Neural progenitor cell (in vitro differentiated cells): ENCODE data around the gene LGALS3. TPM values are rescaled to one million over a fixed set of nuclear protein-coding genes. Genes with fewer than 3 reads are reported as not detected.

Experiments used
- DNase-seq: peaks from one replicate; pipeline ENCODE4 v3.0.0-alpha.2; 2016; ENCODE audit warnings: low spot score
- H2AFZ ChIP-seq: fragments of 200-600 bp; sonication (generic); replicated peaks from 2 replicates; pipeline ENCODE4 v1.6.1; 2016; ENCODE audit warnings: antibody characterized with exemption
- H3F3A ChIP-seq: fragments of 200-600 bp; sonication (generic); 2 replicates; pipeline ENCODE4 v1.6.1; 2016; ENCODE audit warnings: antibody characterized with exemption, low read depth
- H3K27ac ChIP-seq: fragments of 200-600 bp; sonication (generic); 2 replicates; pipeline ENCODE4 v1.5.1; 2016; ENCODE audit warnings: mild to moderate bottlenecking
- H3K27me3 ChIP-seq: fragments of 200-600 bp; sonication (generic); 2 replicates; pipeline ENCODE4 v1.6.1; 2016; ENCODE audit warnings: mild to moderate bottlenecking, moderate library complexity
- H3K36me3 ChIP-seq: fragments of 200-600 bp; sonication (generic); 2 replicates; pipeline ENCODE4 v1.5.1; 2016
- H3K4me1 ChIP-seq: fragments of 200-600 bp; sonication (generic); 2 replicates; pipeline ENCODE4 v1.6.1; 2016; ENCODE audit warnings: mixed run types
- H3K4me2 ChIP-seq: fragments of 200-600 bp; sonication (generic); 2 replicates; pipeline ENCODE4 v1.6.1; 2016
- H3K4me3 ChIP-seq: fragments of 200-600 bp; sonication (generic); 2 replicates; pipeline ENCODE4 v1.5.1; 2016
- H3K79me2 ChIP-seq: fragments of 200-600 bp; sonication (generic); 2 replicates; pipeline ENCODE4 v1.6.1; 2016; ENCODE audit warnings: low read depth
- H3K9ac ChIP-seq: fragments of 200-600 bp; sonication (generic); 2 replicates; pipeline ENCODE4 v1.6.1; 2016
- H3K9me3 ChIP-seq: fragments of 200-600 bp; sonication (generic); 2 replicates; pipeline ENCODE4 v1.5.1; 2016; ENCODE audit warnings: low read depth
- H4K20me1 ChIP-seq: fragments of 200-600 bp; sonication (generic); 2 replicates; pipeline ENCODE4 v1.6.1; 2016; ENCODE audit warnings: low read depth
- H3K27ac Mint-ChIP-seq: 3 replicates; pipeline ENCODE4 v1.8.0; 2021; ENCODE audit warnings: mixed read lengths
- H3K27me3 Mint-ChIP-seq: 2 replicates; pipeline ENCODE4 v1.8.0; 2022; ENCODE audit warnings: low read depth, mild to moderate bottlenecking, inconsistent platforms, moderate library complexity, mixed read lengths; ENCODE audit not compliant: insufficient read depth
- H3K36me3 Mint-ChIP-seq: 3 replicates; pipeline ENCODE4 v1.8.0; 2021; ENCODE audit warnings: mixed read lengths
- H3K4me1 Mint-ChIP-seq: 3 replicates; pipeline ENCODE4 v1.8.0; 2021; ENCODE audit warnings: mixed read lengths
- H3K4me3 Mint-ChIP-seq: 3 replicates; pipeline ENCODE4 v1.8.0; 2021; ENCODE audit warnings: mild to moderate bottlenecking, moderate library complexity, mixed read lengths
- H3K9me3 Mint-ChIP-seq: 3 replicates; pipeline ENCODE4 v1.8.0; 2020; ENCODE audit warnings: mixed read lengths
- CTCF ChIP-seq: fragments of 200-600 bp; sonication (generic); IDR thresholded peaks from 2 replicates; pipeline ENCODE4 v1.5.1; 2017; ENCODE audit warnings: antibody characterized with exemption, mild to moderate bottlenecking
- EZH2 ChIP-seq: fragments of 200-600 bp; sonication (generic); IDR thresholded peaks from 2 replicates; pipeline ENCODE4 v1.6.1; 2017; ENCODE audit warnings: antibody characterized with exemption, mild to moderate bottlenecking, moderate library complexity
- EZH2phosphoT487 ChIP-seq: fragments of 200-600 bp; sonication (generic); IDR thresholded peaks from 2 replicates; pipeline ENCODE4 v1.6.1; 2017; ENCODE audit warnings: antibody characterized with exemption
- total RNA-seq: library from RNA; depleted of rRNA; stranded (reverse); fragments of >200 nt; gene quantifications from 2 replicates; pipeline ENCODE4 v1.2.3, GENCODE V29; 2015; ENCODE audit warnings: low replicate concordance

Gene LGALS3
- total RNA-seq, 1 donor from 2014 or later, result not detected

- TF ChIP-seq EZH2phosphoT487 (no peak), CTCF (no peak), EZH2 (no peak)
- no peaks in the 10 kb centered on the region for H3K27me3 ChIP-seq
- H3K9me3 ChIP-seq, result no peaks in the 10 kb centered on the region
- no peak for DNase-seq
- Mint-ChIP-seq H3K27me3 (no peaks in the 10 kb centered on the region), H3K4me3 (no peak overlapping the region), H3K9me3 (no peaks in the 10 kb centered on the region), H3K4me1 (peaks cover 3% of the 10 kb centered on the region), H3K27ac (no peak overlapping the region), H3K36me3 (no peaks in the 10 kb centered on the region)
- H4K20me1 ChIP-seq, result no peaks in the 10 kb centered on the region
- H3K9ac ChIP-seq, result no peak overlapping the region
- H2AFZ ChIP-seq, result no peak overlapping the region
- no peaks in the 10 kb centered on the region for H3K79me2 ChIP-seq
- no peaks in the 10 kb centered on the region for H3K36me3 ChIP-seq
- H3F3A ChIP-seq, result no peaks in the 10 kb centered on the region
- no peak overlapping the region for H3K4me3 ChIP-seq
- H3K27ac ChIP-seq, result no peak overlapping the region
- no peak overlapping the region for H3K4me2 ChIP-seq
- H3K4me1 ChIP-seq, result no peaks in the 10 kb centered on the region
These were observed 42.1 kb upstream of the LGALS3 start for GRCh38 chr14:55086938-55087337.

- Histone ChIP-seq H3K27me3 (no peaks in the 10 kb centered on the region), H3K4me3 (no peak overlapping the region), H3K9me3 (no peaks in the 10 kb centered on the region), H3K27ac (no peak overlapping the region), H3F3A (no peaks in the 10 kb centered on the region), H3K4me1 (no peaks in the 10 kb centered on the region), H3K36me3 (no peaks in the 10 kb centered on the region), H2AFZ (peak overlapping the region; percentile 42), H3K79me2 (no peaks in the 10 kb centered on the region), H4K20me1 (no peaks in the 10 kb centered on the region), H3K9ac (no peak overlapping the region), H3K4me2 (no peak overlapping the region)
- Mint-ChIP-seq H3K27me3 (no peaks in the 10 kb centered on the region), H3K27ac (no peak overlapping the region), H3K4me1 (peaks cover 3% of the 10 kb centered on the region), H3K36me3 (no peaks in the 10 kb centered on the region), H3K9me3 (no peaks in the 10 kb centered on the region), H3K4me3 (no peak overlapping the region)
- DNase-seq, result no peak
- TF ChIP-seq CTCF (no peak), EZH2 (no peak), EZH2phosphoT487 (no peak)
These were observed 40.7 kb upstream of the LGALS3 start for GRCh38 chr14:55088356-55088755.

- no peak overlapping the region for H3K4me3 ChIP-seq
- H3K4me1 Mint-ChIP-seq, result peaks cover 5% of the 10 kb centered on the region
- H3K27me3 ChIP-seq, result no peaks in the 10 kb centered on the region
- H3K4me3 Mint-ChIP-seq, result no peak overlapping the region
- H3K9me3 Mint-ChIP-seq, result no peaks in the 10 kb centered on the region
- DNase-seq, result no peak
- H3F3A ChIP-seq, result no peaks in the 10 kb centered on the region
- H3K27me3 Mint-ChIP-seq, result peaks cover 3% of the 10 kb centered on the region
- no peaks in the 10 kb centered on the region for H4K20me1 ChIP-seq
- no peaks in the 10 kb centered on the region for H3K79me2 ChIP-seq
- H3K9ac ChIP-seq, result no peak overlapping the region
- H3K4me1 ChIP-seq, result no peaks in the 10 kb centered on the region
- no peak overlapping the region for H2AFZ ChIP-seq
- no peak overlapping the region for H3K4me2 ChIP-seq
- no peak overlapping the region for H3K27ac ChIP-seq
- TF ChIP-seq EZH2phosphoT487 (no peak), EZH2 (no peak), CTCF (no peak)
- H3K27ac Mint-ChIP-seq, result no peak overlapping the region
- no peaks in the 10 kb centered on the region for H3K36me3 Mint-ChIP-seq
- no peaks in the 10 kb centered on the region for H3K36me3 ChIP-seq
- no peaks in the 10 kb centered on the region for H3K9me3 ChIP-seq
These were observed 36.7 kb upstream of the LGALS3 start for GRCh38 chr14:55092341-55092740.
